ENCODE results near the gene ARL4C.

DNA sequence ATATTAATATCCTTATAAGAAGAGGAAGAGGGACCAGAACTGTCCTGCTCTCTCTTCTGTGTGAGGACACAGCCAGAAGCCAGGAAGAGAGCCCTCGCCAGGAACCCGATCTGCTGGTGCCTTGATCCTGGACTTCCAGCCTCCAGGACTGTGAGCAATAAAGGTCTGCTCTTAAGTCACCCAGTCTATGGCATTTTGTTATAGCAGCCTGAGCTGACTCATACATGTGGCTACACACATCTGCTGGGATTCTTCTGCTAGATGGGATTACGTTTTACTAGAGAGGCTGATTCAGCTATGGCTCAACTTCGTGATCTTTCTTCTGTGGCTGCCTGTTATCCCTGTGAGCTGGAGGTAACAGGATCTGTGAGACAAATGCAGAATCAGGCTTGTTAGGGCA is 29.6 kb downstream of the ARL4C start:
- TF ChIP-seq, protein P1, sequence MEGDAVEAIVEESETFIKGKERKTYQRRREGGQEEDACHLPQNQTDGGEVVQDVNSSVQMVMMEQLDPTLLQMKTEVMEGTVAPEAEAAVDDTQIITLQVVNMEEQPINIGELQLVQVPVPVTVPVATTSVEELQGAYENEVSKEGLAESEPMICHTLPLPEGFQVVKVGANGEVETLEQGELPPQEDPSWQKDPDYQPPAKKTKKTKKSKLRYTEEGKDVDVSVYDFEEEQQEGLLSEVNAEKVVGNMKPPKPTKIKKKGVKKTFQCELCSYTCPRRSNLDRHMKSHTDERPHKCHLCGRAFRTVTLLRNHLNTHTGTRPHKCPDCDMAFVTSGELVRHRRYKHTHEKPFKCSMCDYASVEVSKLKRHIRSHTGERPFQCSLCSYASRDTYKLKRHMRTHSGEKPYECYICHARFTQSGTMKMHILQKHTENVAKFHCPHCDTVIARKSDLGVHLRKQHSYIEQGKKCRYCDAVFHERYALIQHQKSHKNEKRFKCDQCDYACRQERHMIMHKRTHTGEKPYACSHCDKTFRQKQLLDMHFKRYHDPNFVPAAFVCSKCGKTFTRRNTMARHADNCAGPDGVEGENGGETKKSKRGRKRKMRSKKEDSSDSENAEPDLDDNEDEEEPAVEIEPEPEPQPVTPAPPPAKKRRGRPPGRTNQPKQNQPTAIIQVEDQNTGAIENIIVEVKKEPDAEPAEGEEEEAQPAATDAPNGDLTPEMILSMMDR (conservative IDR thresholded peaks at IDR 0.05; ENCODE audit: low read length): no peak
- TF ChIP-seq EZH2phosphoT487 (IDR thresholded peaks at IDR 0.05; ENCODE audit: borderline replicate concordance, low read depth, low read length): no peak
